MG63 (cell line): ENCODE measurements around the gene TM2D3. TPM values are rescaled to one million over a fixed set of nuclear protein-coding genes. Genes with fewer than 3 reads are reported as not detected.

Experiments used
- DNase-seq: peaks from one replicate; pipeline ENCODE4 v3.0.0-alpha.2; 2020
- H3K27me3 ChIP-seq: fragments of 250-450 bp; sonication (Bioruptor Pico); 2 replicates; pipeline ENCODE4 v1.5.1; 2020; ENCODE audit warnings: mild to moderate bottlenecking, moderate library complexity
- H3K36me3 ChIP-seq: fragments of 250-450 bp; sonication (Bioruptor Pico); 2 replicates; pipeline ENCODE4 v1.5.1; 2020; ENCODE audit warnings: mild to moderate bottlenecking, moderate library complexity
- H3K4me3 ChIP-seq: fragments of 250-450 bp; sonication (Bioruptor Pico); 2 replicates; pipeline ENCODE4 v1.5.1; 2020; ENCODE audit warnings: mild to moderate bottlenecking, moderate library complexity
- H3K9me3 ChIP-seq: fragments of 250-450 bp; sonication (Bioruptor Pico); 2 replicates; pipeline ENCODE4 v1.5.1; 2020; ENCODE audit warnings: mild to moderate bottlenecking, moderate library complexity
- total RNA-seq: library from RNA; depleted of rRNA; stranded (reverse); fragments of >200 nt; shearing (Covaris generic); gene quantifications from 2 replicates; pipeline ENCODE4 v1.2.3, GENCODE V29; 2014; ENCODE audit warnings: low replicate concordance; rRNA removed

Gene TM2D3
- total RNA-seq, 1 experiment from 2014 or later: 51.4 TPM

GRCh38 chr15:101599091-101599490, 53.1 kb downstream of the TM2D3 start:
- H3K9me3 ChIP-seq: peaks cover 8% of the 10 kb centered on the region
- H3K4me3 ChIP-seq: no peak overlapping the region
- DNase-seq: no peak
- H3K27me3 ChIP-seq: no peaks in the 10 kb centered on the region
- no peaks in the 10 kb centered on the region for H3K36me3 ChIP-seq

DNA sequence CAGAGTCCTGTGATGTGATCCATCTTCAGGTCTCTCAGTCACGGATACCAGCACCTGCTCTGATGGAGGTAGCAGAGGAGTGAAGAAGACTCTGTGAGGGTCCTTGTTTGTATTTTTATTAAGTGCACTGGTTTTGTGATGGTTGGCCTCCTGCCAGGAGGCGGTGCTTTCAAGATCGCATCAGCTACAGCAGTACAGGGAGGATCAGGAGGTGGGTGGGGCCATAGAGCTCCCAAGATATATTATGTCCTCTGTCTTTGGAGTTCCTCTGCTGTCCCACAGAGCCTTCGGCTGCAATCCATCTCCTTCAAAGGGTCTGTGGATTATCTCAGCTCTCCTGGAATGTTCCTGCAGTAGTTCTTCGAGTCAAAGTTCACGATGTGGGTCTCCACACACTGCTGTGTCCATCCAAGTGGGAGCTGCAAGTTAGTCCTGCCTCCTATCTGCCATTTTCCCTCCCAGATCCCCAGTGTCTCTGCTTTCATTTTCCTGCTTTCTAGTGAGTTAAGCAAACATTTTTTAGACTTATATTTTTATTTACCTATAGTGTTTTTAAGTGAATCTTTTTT, 54.7 kb downstream of the TM2D3 start:
- Histone ChIP-seq H3K9me3 (peaks cover 9% of the 10 kb centered on the region), H3K36me3 (no peaks in the 10 kb centered on the region), H3K4me3 (no peak overlapping the region), H3K27me3 (no peaks in the 10 kb centered on the region)
- DNase-seq: no peak

DNA sequence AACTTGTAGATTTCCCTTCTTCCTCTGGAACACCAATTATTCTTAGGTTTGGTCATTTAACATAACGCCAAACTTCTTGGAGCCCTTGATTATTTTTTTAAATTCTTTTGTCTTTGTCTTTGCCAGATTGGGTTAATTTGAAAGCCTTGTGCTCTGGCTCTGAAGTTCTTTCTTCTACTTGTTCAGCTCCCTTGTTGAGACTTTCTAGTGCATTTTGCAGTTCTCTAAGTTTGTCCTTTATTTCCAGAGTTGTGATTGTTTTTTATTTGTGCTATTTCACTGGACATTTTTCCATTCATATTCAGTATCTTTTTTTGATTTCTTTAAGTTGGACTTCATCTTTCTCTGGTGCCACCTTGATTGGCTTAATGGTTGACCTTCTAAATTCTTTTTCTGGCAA, 55.5 kb downstream of the TM2D3 start:
- Histone ChIP-seq H3K4me3 (no peak overlapping the region), H3K9me3 (peaks cover 9% of the 10 kb centered on the region), H3K27me3 (no peaks in the 10 kb centered on the region), H3K36me3 (no peaks in the 10 kb centered on the region)
- DNase-seq: no peak

Other genes with a start within 250 kb of the TM2D3 start
- gene PCSK6, start 162.7 kb downstream of the TM2D3 start, total RNA-seq: 31.3 and 48.8 TPM in 2 replicates
- gene TARS3, start 72.1 kb upstream of the TM2D3 start, total RNA-seq: 9.1 and 11.4 TPM in 2 replicates
- not detected in 2 replicates for gene OR4F6, start 151.1 kb upstream of the TM2D3 start, total RNA-seq
- not detected in 2 replicates for gene OR4F15, start 159.8 kb upstream of the TM2D3 start, total RNA-seq